ENCODE measurements around the gene ALAS1.

GRCh38 chr3:52227117-52227516 is 29.2 kb downstream of the ALAS1 start:
- TF ChIP-seq ZNF747 (tag by site-specific recombination; IDR thresholded peaks at IDR 0.05) (no peak), CTCF (tag by site-specific recombination; IDR thresholded peaks at IDR 0.05) (no peak), SETDB1 (IDR thresholded peaks at IDR 0.05; ENCODE audit: insufficient read length, low read length) (no peak), ZFP3 (tag by site-specific recombination; IDR thresholded peaks at IDR 0.05; ENCODE audit: low read depth) (no peak), ZBTB20 (tag by site-specific recombination; IDR thresholded peaks at IDR 0.05) (no peak), ZBTB8A (tag by site-specific recombination; IDR thresholded peaks at IDR 0.05) (no peak), ZNF530 (tag by site-specific recombination; IDR thresholded peaks at IDR 0.05; ENCODE audit: low read depth) (no peak), SALL2 (tag by site-specific recombination; IDR thresholded peaks at IDR 0.05; ENCODE audit: borderline replicate concordance) (no peak), ZNF398 (tag by site-specific recombination; IDR thresholded peaks at IDR 0.05) (no peak)
